Kidney (tissue), 14 donors: ENCODE results near the gene ZNF497. TPM values are rescaled to one million over a fixed set of nuclear protein-coding genes. Genes with fewer than 3 reads are reported as not detected.
"Not testable (repeated sequence)": the region's sequence is repeated elsewhere in the genome, so short reads cannot be mapped to it uniquely, and the experiment has no call there.

Experiments
- DNase-seq, 5 donors: peaks; one replicate each; pipeline ENCODE4 v3.0.0-alpha.2; 2013 to 2020
- FAIRE-seq: peaks from 2 replicates; lab custom pipeline; 2012; peaks lifted over from hg19 to GRCh38; lab: Jason Lieb, UNC
- H3K27ac ChIP-seq, 2 donors: one replicate each; pipeline ENCODE4 v1.7.0; 2013; ENCODE audit warnings: low read depth in 2 of 2, low read length in 2 of 2, inconsistent platforms in 1 of 2
- H3K27me3 ChIP-seq: one replicate; pipeline ENCODE4 v1.7.1; 2013; ENCODE audit warnings: low read length, inconsistent platforms; ENCODE audit not compliant: control insufficient read depth, insufficient read depth
- H3K36me3 ChIP-seq, 3 donors: one replicate each; pipeline versions ENCODE4 v1.7.0 to v1.7.1; 2013; ENCODE audit warnings: low read length in 3 of 3, control low read depth in 1 of 3, inconsistent platforms in 1 of 3; ENCODE audit not compliant: insufficient read depth in 3 of 3, control insufficient read depth in 2 of 3
- H3K4me1 ChIP-seq, 3 donors: one replicate each; pipeline versions ENCODE4 v1.7.0 to v1.7.1; 2013; ENCODE audit warnings: low read length in 3 of 3, inconsistent platforms in 1 of 3, low read depth in 1 of 3; ENCODE audit not compliant: control insufficient read depth in 2 of 3, insufficient read depth in 2 of 3
- H3K4me3 ChIP-seq, 3 donors: one replicate each; pipeline versions ENCODE4 v1.7.0 to v1.8.1; 2013; ENCODE audit warnings: low read length in 3 of 3, control low read depth in 1 of 3, inconsistent platforms in 1 of 3
- H3K9ac ChIP-seq, 3 donors: one replicate each; pipeline versions ENCODE4 v1.7.0 to v1.7.1; 2013; ENCODE audit warnings: low read length in 3 of 3, control low read depth in 1 of 3, inconsistent platforms in 1 of 3
- H3K9me3 ChIP-seq, 3 donors: one replicate each; pipeline versions ENCODE4 v1.7.0 to v1.7.1; 2013; ENCODE audit warnings: low read length in 3 of 3, control low read depth in 1 of 3, inconsistent platforms in 1 of 3; ENCODE audit not compliant: control insufficient read depth in 2 of 3, insufficient read depth in 1 of 3
- CTCF ChIP-seq: IDR thresholded peaks from 3 replicates; pipeline ENCODE4 v1.5.1; 2012; ENCODE audit warnings: mild to moderate bottlenecking, moderate library complexity, borderline replicate concordance; ENCODE audit not compliant: insufficient read depth; ENCODE audit errors: extremely low read depth
- intact Hi-C: fragments of 100-400 bp; cut with DNase I; formaldehyde crosslinking; loops from one replicate; pipeline ENCODE4 v1.11.1; 2022
- polyA plus RNA-seq: library from polyadenylated mRNA; stranded (reverse); fragments of 350-450 nt; fragmentation: Illumina TruSeq; extraction: RNeasy Lipid Tissue Mini Kit (QIAGEN cat#74804); gene quantifications from one replicate; pipeline ENCODE4 v1.2.3, GENCODE V29; 2014; ENCODE audit warnings: low read depth, low replicate concordance; ENCODE audit not compliant: insufficient read depth
- total RNA-seq: library from RNA; stranded (reverse); fragmentation: NEBNext Ultra II Directional; extraction: Animal tissue kit (Norgen Biotek cat#: 25700); gene quantifications from one replicate; pipeline ENCODE4 v1.2.1, GENCODE V29; 2021
- donor health status: control.
- donor health status: control.
- donor health status: control.
- donor health status: control.
- donor health status: control.
- donor health status: DM: yes; HTN: yes; CAD: no.
- donor health status: Normal renal cell carcinoma (clear cell type).

Gene ZNF497
- total and polyA plus RNA-seq, 2 donors from 2014 or later = 1.7 to 5.0 TPM

DNA sequence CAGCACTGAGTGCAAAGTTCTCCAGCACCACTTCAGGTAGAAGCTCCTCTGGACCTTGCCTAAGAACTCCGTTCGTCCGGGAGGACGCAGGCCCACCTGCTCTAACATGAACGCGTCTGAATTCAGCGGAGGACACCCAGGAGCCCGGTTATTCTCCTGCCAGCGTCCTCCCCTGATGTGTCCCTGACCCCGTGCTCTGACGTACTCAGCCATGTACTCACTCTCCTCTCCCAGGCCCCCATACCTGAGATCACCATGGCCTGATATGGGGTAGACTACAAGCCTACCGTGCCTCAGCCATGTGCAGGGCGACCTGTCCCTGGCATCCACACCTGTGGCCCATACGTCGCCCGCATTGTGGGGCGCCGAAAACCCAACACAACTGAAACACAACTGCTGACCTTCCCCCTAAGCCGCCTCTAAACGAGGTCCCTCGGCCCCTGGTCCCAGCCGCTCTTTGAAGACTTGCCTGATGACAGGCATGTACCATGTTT, 45.2 kb upstream of the ZNF497 start:
- FAIRE-seq (no peak), DNase-seq (peak in 2 of 5 donors; percentile 39 to 61)
- intact Hi-C loops = no loop called here
- TF ChIP-seq CTCF = no peak
- Histone ChIP-seq H3K9me3 (no peaks in the 10 kb centered on the region), H3K9ac (peak overlapping the region; percentile 61 to 97 (median 81)), H3K27ac (peak overlapping the region; percentile 90 to 96), H3K4me3 (peak overlapping the region; percentile 64 to 92 (median 88)), H3K27me3 (no peaks in the 10 kb centered on the region), H3K36me3 (no peaks in the 10 kb centered on the region), H3K4me1 (peaks cover 4 to 24% (median 12%) of the 10 kb centered on the region in 3 donors)

GRCh38 chr19:58406818-58407657, 44.5 kb upstream of the ZNF497 start:
- Histone ChIP-seq H3K36me3 (no peaks in the 10 kb centered on the region), H3K9me3 (no peaks in the 10 kb centered on the region), H3K9ac (peak overlapping the region; percentile 16 to 97 (median 81)), H3K27me3 (no peaks in the 10 kb centered on the region), H3K4me3 (peak overlapping the region; percentile 64 to 92 (median 88)), H3K27ac (peak overlapping the region; percentile 52 to 96), H3K4me1 (peaks cover 4 to 25% (median 15%) of the 10 kb centered on the region in 3 donors)
- peak; percentile 15 for TF ChIP-seq CTCF
- intact Hi-C loops = no loop called here
- FAIRE-seq (no peak), DNase-seq (peak in 3 of 5 donors; percentile 26 to 56 (median 40))

GRCh38 chr19:58403920-58404478, 41.4 kb upstream of the ZNF497 start:
- H3K4me3 ChIP-seq, FAIRE-seq, H3K36me3 ChIP-seq, intact Hi-C loops, H3K27ac ChIP-seq, H3K9me3 ChIP-seq, H3K27me3 ChIP-seq, H3K9ac ChIP-seq: not testable (repeated sequence)
- H3K4me1 ChIP-seq = peaks cover 2 to 23% (median 15%) of the 10 kb centered on the region in 3 donors
- peak in 1 of 5 donors; percentile 12 for DNase-seq

- Histone ChIP-seq H3K4me1 (peaks cover 0 to 14% (median 10%) of the 10 kb centered on the region in 3 donors), H3K27ac (no peak overlapping the region), H3K9ac (peak overlapping the region in 2 of 3 donors; percentile 51 to 53), H3K9me3 (no peaks in the 10 kb centered on the region), H3K36me3 (no peaks in the 10 kb centered on the region), H3K4me3 (peak overlapping the region; percentile 75 to 79 (median 76)), H3K27me3 (no peaks in the 10 kb centered on the region)
- no peak for FAIRE-seq
- DNase-seq = peak in 3 of 5 donors; percentile 24 to 71 (median 68)
- intact Hi-C loops = no loop called here
- TF ChIP-seq CTCF = no peak
Observed at GRCh38 chr19:58401840-58402421, 39.4 kb upstream of the ZNF497 start.
